Measurements from ENCODE around the gene ARF1. TPM values are rescaled to one million over a fixed set of nuclear protein-coding genes. Genes with fewer than 3 reads are reported as not detected.

Gene ARF1
- total RNA-seq, 2 donors from 2014 or later, result 415 to 503 TPM

DNA sequence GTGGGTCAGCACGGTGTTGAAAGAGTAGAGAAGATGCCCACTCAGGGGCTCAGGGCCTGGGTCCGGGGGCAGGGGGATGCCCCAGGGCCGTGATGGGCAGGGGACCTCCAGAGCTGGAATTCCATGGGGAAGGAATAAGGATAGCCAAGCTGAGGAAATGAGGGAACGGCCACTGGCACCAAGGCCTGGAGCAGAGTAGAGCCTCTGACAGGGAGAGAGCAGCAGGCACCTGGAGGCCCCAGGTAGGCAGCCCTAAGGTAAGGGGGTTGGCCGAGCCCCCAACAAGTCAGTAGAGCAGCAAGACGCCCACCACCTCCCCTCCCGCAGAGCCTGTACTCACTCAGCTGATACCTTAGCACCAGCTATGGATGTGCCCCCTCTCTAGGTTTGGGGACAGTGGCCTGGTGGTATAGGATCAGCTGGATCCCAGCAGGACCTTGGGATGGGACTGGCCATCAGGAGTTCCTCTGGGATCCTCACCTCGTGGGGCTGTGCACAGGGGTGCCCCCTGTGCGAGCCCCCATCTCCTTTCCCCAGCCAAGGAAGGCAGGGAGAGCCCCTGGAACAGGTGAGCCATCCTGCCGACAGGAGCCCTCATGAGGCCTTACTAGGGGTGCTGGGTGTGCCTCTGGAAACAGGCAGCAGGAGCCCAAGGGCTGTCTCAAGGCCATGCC, 21.0 kb upstream of the ARF1 start:
- no peak for ATAC-seq
- Mint-ChIP-seq H3K36me3 (no peaks in the 10 kb centered on the region), H3K9me3 (no peaks in the 10 kb centered on the region), H3K4me1 (ENCODE audit: low read depth in 2 of 2) (peaks cover 5 to 8% of the 10 kb centered on the region in 2 donors), H3K27ac (no peak overlapping the region), H3K27me3 (peaks cover 23 to 24% of the 10 kb centered on the region in 2 donors), H3K4me3 (peak overlapping the region; percentile 33)
- no peak for DNase-seq (ENCODE audit: low spot score)

DNA sequence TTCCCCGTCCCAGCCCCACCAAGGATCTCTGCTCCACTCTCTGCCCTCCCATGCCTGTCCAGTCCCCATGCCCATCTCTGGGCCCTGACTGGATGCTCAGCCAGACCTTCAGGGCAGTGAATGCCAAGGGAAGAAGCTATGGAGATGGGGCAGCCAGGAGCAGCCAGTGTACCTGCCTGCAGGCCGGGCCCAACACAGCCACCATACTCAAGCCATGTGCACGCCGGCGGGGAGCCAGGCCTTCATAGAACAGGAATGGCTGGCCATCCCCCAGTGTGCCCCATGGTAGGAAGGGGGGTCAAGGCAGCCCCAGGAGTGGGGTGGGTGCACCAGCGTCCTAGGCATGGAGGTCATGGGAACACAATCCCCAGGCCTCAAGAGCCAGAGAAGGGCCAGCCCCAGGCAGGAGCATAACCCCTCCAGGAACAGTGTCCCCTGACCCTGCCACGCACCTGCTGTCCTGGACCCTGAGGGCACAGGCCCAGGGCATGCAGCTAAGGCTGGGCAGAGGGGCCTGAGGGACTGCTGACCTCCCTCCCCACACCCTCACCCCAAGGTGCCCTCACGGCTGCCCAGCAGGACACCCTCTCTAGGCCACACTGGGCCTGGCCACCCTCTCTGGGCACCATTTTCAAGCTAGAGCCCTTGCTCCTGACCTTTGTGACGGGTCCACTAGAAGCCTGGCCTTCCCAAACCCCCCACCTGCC, 20.3 kb upstream of the ARF1 start:
- no peak overlapping the region for H3K27ac Mint-ChIP-seq
- no peak overlapping the region for H3K4me3 Mint-ChIP-seq
- H3K27me3 Mint-ChIP-seq, result peaks cover 21 to 24% of the 10 kb centered on the region in 2 donors
- no peak for DNase-seq (ENCODE audit: low spot score)
- H3K4me1 Mint-ChIP-seq (ENCODE audit: low read depth in 2 of 2), result peaks cover 5 to 8% of the 10 kb centered on the region in 2 donors
- H3K9me3 Mint-ChIP-seq, result no peaks in the 10 kb centered on the region
- ATAC-seq, result no peak
- H3K36me3 Mint-ChIP-seq, result no peaks in the 10 kb centered on the region

- no peak overlapping the region for H3K27ac Mint-ChIP-seq
- no peak for ATAC-seq
- H3K9me3 Mint-ChIP-seq, result no peaks in the 10 kb centered on the region
- H3K36me3 Mint-ChIP-seq, result no peaks in the 10 kb centered on the region
- peaks cover 5 to 8% of the 10 kb centered on the region in 2 donors for H3K4me1 Mint-ChIP-seq (ENCODE audit: low read depth in 2 of 2)
- no peak overlapping the region for H3K4me3 Mint-ChIP-seq
- DNase-seq (ENCODE audit: low spot score), result no peak
- H3K27me3 Mint-ChIP-seq, result peaks cover 17 to 25% of the 10 kb centered on the region in 2 donors
Observed at GRCh38 chr1:228062812-228063211, 19.7 kb upstream of the ARF1 start.

GRCh38 chr1:228063251-228064191, 19.0 kb upstream of the ARF1 start:
- no peaks in the 10 kb centered on the region for H3K9me3 Mint-ChIP-seq
- peaks cover 17 to 20% of the 10 kb centered on the region in 2 donors for H3K27me3 Mint-ChIP-seq
- H3K4me3 Mint-ChIP-seq, result no peak overlapping the region
- DNase-seq (ENCODE audit: low spot score) (no peak), ATAC-seq (no peak)
- peaks cover 5 to 8% of the 10 kb centered on the region in 2 donors for H3K4me1 Mint-ChIP-seq (ENCODE audit: low read depth in 2 of 2)
- H3K27ac Mint-ChIP-seq, result no peak overlapping the region
- no peaks in the 10 kb centered on the region for H3K36me3 Mint-ChIP-seq

DNA sequence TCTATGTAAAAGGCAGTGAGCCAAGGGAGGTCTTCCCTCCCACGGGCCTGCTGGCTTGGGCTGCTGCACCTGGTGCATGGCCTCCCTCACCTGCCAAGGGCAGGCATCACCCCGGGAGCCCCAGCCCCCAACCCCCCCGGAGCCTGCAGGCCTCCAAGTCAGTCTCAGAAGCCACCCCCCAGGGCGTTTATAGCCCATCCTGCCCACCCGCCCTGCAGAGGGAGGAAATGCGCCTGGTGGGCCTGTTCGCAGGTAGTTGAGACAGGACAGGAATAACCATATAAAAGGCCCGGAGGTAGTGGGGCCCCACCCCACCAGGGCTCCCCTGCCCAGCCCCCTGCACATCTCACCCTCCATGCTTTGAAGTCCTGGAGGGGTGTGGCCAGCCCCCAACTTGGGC, 18.2 kb upstream of the ARF1 start:
- Mint-ChIP-seq H3K36me3 (no peaks in the 10 kb centered on the region), H3K27ac (no peak overlapping the region), H3K4me3 (no peak overlapping the region), H3K27me3 (peaks cover 17 to 19% of the 10 kb centered on the region in 2 donors), H3K4me1 (ENCODE audit: low read depth in 2 of 2) (peaks cover 5 to 8% of the 10 kb centered on the region in 2 donors), H3K9me3 (no peaks in the 10 kb centered on the region)
- DNase-seq (ENCODE audit: low spot score), result no peak
- ATAC-seq, result no peak

DNA sequence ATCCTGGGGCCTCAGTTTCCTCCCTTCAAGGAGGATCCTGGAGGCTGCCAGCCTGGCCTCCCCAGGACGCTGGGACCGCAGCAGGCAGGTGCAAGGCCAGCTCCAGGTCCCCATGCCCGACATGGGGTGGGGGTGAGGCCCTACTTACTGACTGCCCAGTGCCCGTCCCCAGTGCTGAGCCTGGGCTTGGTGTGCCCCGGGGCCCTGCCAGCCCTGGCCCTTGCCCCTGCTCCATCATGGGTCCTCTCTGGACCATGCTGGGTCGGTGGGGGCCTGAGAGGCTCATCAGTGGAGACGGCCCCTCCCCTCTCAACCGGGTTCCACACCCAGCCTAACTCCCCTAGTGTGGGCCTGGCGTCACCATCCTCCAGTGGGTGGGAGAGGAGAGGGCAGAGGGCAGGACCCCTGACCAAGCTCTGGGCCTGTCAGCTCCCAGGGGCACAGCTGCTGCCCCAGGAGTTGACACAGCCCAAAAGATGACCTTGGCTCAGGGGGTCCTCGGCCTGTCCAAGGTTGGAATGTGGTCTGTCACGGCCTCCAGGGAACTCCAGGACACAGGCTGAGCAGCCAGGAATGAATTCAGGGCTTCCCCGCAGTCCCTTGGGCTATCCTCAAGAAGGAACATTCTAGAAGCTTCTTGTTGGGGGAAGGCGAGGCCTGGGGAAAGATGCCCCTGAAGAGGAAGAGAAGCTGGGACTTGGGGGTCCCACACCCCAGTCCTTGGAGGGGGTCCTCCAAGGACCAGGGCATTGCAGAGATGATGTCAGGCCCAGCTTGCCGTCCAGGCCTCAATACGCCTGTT, 17.6 kb upstream of the ARF1 start:
- H3K9me3 Mint-ChIP-seq, result no peaks in the 10 kb centered on the region
- H3K4me1 Mint-ChIP-seq (ENCODE audit: low read depth in 2 of 2), result peaks cover 5 to 8% of the 10 kb centered on the region in 2 donors
- ATAC-seq, result no peak
- DNase-seq (ENCODE audit: low spot score), result no peak
- H3K36me3 Mint-ChIP-seq, result no peaks in the 10 kb centered on the region
- no peak overlapping the region for H3K4me3 Mint-ChIP-seq
- peaks cover 17 to 19% of the 10 kb centered on the region in 2 donors for H3K27me3 Mint-ChIP-seq
- no peak overlapping the region for H3K27ac Mint-ChIP-seq

GRCh38 chr1:228065543-228066347, 16.8 kb upstream of the ARF1 start:
- H3K4me1 Mint-ChIP-seq (ENCODE audit: low read depth in 2 of 2), result peaks cover 5% of the 10 kb centered on the region in 2 donors
- H3K9me3 Mint-ChIP-seq, result no peaks in the 10 kb centered on the region
- no peak overlapping the region for H3K4me3 Mint-ChIP-seq
- no peaks in the 10 kb centered on the region for H3K36me3 Mint-ChIP-seq
- ATAC-seq (no peak), DNase-seq (ENCODE audit: low spot score) (no peak)
- H3K27ac Mint-ChIP-seq, result no peak overlapping the region
- peaks cover 17 to 19% of the 10 kb centered on the region in 2 donors for H3K27me3 Mint-ChIP-seq

GRCh38 chr1:228066416-228066815, 16.1 kb upstream of the ARF1 start:
- no peak overlapping the region for H3K4me3 Mint-ChIP-seq
- DNase-seq (ENCODE audit: low spot score), result no peak

GRCh38 chr1:228066891-228067654, 15.4 kb upstream of the ARF1 start:
- no peak overlapping the region for H3K4me3 Mint-ChIP-seq
- no peaks in the 10 kb centered on the region for H3K4me1 Mint-ChIP-seq (ENCODE audit: low read depth in 2 of 2)
- no peak overlapping the region for H3K27ac Mint-ChIP-seq
- DNase-seq (ENCODE audit: low spot score), result no peak
- no peaks in the 10 kb centered on the region for H3K36me3 Mint-ChIP-seq
- no peak for ATAC-seq
- no peaks in the 10 kb centered on the region for H3K9me3 Mint-ChIP-seq
- H3K27me3 Mint-ChIP-seq, result peaks cover 9 to 14% of the 10 kb centered on the region in 2 donors

More at GRCh38 chr1:228066416-228066815, 16.1 kb upstream of the ARF1 start:
- H3K27me3 Mint-ChIP-seq, result peaks cover 10 to 14% of the 10 kb centered on the region in 2 donors
- H3K27ac Mint-ChIP-seq, result no peak overlapping the region
- H3K9me3 Mint-ChIP-seq, result no peaks in the 10 kb centered on the region
- no peak for ATAC-seq
- H3K36me3 Mint-ChIP-seq, result no peaks in the 10 kb centered on the region
- no peaks in the 10 kb centered on the region for H3K4me1 Mint-ChIP-seq (ENCODE audit: low read depth in 2 of 2)

GRCh38 chr1:228068359-228068758, 14.1 kb upstream of the ARF1 start:
- ATAC-seq (no peak), DNase-seq (ENCODE audit: low spot score) (no peak)
- Mint-ChIP-seq H3K27me3 (peaks cover 9 to 14% of the 10 kb centered on the region in 2 donors), H3K4me3 (no peak overlapping the region), H3K4me1 (ENCODE audit: low read depth in 2 of 2) (peaks cover 0 to 5% of the 10 kb centered on the region in 2 donors), H3K27ac (no peak overlapping the region), H3K9me3 (no peaks in the 10 kb centered on the region), H3K36me3 (no peaks in the 10 kb centered on the region)

GRCh38 chr1:228070173-228070572, 12.3 kb upstream of the ARF1 start:
- Mint-ChIP-seq H3K27ac (no peak overlapping the region), H3K27me3 (peaks cover 9 to 14% of the 10 kb centered on the region in 2 donors), H3K4me1 (ENCODE audit: low read depth in 2 of 2) (peaks cover 0 to 8% of the 10 kb centered on the region in 2 donors), H3K9me3 (no peaks in the 10 kb centered on the region), H3K36me3 (no peaks in the 10 kb centered on the region), H3K4me3 (no peak overlapping the region)
- ATAC-seq, result no peak
- no peak for DNase-seq (ENCODE audit: low spot score)

- no peak overlapping the region for H3K4me3 Mint-ChIP-seq
- peaks cover 0 to 8% of the 10 kb centered on the region in 2 donors for H3K4me1 Mint-ChIP-seq (ENCODE audit: low read depth in 2 of 2)
- no peaks in the 10 kb centered on the region for H3K36me3 Mint-ChIP-seq
- no peak for DNase-seq (ENCODE audit: low spot score)
- peak in 1 of 2 donors; percentile 16 for ATAC-seq
- no peak overlapping the region for H3K27ac Mint-ChIP-seq
- H3K27me3 Mint-ChIP-seq, result peaks cover 9% of the 10 kb centered on the region in 2 donors
- no peaks in the 10 kb centered on the region for H3K9me3 Mint-ChIP-seq
Observed at GRCh38 chr1:228070851-228071250, 11.7 kb upstream of the ARF1 start.
